GM10266 (cell line): ENCODE measurements around the gene PARN.
"Not testable (repeated sequence)": the region's sequence is repeated elsewhere in the genome, so short reads cannot be mapped to it uniquely, and the experiment has no call there.

Experiments used
- DNase-seq: peaks from one replicate; pipeline ENCODE4 v3.0.0; 2012; ENCODE audit errors: extremely low spot score
- TF ChIP-seq, protein P1 (sequence below): IDR thresholded peaks from 2 replicates; pipeline ENCODE4 v1.5.1; 2012; ENCODE audit warnings: mild to moderate bottlenecking, low read depth; ENCODE audit not compliant: control insufficient read depth, insufficient read depth; ENCODE audit errors: missing control alignments

Gene PARN

DNA sequence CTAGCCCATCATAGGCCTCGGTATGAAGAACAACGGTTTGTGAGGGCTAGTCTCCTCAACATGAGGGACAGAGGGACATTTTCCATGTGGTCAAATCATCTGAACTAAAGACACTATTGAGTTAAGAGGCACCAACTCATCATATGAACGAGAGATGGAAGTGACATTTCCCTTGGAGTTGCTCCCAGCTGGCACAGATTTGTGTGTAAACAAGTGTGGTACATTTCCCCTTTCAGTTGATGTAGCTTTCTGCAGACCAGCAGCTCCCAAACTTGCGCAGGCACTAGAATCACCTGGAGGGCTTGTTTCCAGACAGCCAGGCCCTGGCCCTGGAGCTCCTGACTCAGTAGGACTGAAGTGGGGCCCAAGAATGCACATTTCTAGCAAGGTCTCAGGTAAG, 205.5 kb downstream of the PARN start:
- TF ChIP-seq, protein P1, sequence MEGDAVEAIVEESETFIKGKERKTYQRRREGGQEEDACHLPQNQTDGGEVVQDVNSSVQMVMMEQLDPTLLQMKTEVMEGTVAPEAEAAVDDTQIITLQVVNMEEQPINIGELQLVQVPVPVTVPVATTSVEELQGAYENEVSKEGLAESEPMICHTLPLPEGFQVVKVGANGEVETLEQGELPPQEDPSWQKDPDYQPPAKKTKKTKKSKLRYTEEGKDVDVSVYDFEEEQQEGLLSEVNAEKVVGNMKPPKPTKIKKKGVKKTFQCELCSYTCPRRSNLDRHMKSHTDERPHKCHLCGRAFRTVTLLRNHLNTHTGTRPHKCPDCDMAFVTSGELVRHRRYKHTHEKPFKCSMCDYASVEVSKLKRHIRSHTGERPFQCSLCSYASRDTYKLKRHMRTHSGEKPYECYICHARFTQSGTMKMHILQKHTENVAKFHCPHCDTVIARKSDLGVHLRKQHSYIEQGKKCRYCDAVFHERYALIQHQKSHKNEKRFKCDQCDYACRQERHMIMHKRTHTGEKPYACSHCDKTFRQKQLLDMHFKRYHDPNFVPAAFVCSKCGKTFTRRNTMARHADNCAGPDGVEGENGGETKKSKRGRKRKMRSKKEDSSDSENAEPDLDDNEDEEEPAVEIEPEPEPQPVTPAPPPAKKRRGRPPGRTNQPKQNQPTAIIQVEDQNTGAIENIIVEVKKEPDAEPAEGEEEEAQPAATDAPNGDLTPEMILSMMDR = no peak
- no peak for DNase-seq

DNA sequence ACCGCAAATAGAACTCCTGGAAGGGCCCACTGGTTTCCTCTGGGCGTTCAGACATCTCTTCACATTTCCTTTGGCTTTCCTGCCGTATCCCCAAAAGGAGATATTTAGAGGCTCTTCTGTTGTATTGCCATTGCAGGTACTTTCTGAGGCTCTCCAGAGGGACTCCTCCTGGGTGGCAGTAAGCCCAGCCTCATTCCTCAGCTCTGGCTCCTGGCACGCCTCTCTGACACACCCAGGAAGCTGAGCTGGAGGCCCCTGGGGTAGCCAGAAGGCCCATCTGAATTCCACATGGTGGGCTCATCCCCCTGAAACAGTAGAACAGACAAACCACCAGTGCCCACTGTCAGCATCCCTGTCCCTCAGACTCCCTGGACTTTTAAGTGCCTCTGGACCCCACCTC, 206.7 kb downstream of the PARN start:
- no peak for DNase-seq
- TF ChIP-seq, protein P1 = no peak

DNA sequence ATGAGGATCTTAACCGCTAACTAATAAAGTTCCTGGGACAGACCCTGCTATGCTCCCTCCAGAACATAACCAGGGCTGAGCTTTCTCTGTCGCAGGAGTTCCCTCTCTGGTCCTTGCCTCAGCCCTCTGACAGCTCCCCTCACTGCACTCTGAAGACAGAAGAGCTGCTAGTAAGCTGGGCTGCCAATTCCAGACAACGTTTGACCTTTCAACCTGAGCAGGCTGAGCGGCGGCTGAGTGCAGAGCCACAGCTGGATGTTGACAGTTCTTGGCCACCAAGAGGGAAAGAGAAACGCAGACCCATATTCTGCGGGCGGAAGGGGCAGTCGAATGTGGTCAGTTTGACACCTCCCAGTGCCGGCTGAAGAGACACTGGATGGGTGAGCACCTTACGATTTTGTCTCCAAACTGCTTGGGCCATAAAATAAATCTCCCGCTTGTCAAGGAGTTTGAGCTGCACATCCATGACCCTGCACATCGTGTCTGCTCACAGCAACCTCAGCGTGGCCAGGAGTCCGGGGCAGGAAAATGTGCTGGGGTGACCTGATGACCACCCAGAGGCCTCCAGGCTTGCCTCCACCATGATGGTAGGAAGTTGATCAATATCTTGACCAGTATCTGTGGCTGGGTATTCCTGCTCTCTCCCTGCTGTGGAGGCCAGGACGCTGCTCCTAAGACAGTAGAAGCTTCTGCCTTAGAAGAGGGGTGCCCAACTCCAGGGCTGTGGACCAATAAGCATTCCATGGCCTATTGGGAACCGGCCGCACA, 209.2 kb downstream of the PARN start:
- DNase-seq = no peak
- TF ChIP-seq, protein P1 = no peak

DNA sequence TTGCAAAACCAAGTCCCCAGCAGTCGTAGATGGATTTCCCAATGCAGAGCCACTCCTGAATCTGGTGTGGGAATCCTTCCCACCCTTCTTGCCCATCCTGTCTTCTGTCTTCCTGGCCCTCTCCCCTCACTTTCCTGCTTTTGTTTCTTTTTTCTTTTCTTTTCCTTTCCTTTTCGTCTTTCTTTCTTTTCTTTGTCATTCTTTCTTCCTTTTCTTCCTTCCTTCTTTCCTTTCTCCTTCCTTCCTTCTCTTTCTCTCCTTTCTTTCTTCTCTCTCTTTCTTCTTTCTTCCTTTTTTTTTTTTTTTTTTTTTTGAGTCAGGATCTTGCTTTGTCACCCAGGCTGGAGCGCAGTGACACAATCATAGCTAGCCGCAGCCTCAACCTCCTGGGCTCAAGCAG, 209.8 kb downstream of the PARN start:
- DNase-seq = not testable (repeated sequence)

DNA sequence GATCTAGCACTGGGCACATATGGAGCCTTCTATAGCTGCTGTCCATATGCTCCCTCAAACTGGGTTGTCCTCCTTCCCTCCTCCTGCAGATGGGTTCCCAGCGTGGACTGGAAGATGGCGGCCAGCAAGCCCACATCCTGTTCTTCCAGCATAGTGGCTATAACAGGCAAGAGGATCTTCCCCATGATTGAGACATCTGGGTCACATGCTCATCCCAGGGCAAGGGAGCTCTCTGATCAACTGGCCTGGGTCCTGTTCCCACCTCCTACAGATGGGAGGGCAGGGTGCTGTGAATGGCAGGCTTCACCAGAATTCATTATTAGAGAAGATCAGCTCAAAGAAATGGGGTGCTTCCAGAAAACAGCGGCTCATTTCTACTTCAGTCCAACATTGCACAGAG, 210.2 kb downstream of the PARN start:
- DNase-seq = no peak
- TF ChIP-seq, protein P1 = no peak

DNA sequence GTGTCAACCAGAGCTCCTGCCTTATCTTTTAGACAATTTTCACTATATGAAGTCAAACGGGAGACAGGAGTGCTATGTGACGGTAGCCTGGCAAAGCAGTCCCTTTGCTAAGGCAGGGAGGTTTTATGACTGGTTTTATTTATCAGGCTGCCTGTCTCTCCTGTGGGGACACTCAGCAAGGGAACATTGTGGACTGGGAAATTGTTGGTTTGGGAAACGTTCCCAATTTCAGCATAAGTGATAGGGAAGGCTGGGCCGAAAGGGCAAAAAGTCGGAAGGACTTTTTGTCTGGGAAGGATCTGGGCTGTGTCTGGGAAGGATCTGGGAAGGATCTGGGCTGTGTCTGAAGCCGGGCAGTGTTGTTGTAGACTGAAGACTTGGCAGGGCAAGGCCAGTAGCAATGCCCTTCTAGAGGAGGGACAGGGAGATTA, 211.2 kb downstream of the PARN start:
- TF ChIP-seq, protein P1 = no peak
- no peak for DNase-seq

DNA sequence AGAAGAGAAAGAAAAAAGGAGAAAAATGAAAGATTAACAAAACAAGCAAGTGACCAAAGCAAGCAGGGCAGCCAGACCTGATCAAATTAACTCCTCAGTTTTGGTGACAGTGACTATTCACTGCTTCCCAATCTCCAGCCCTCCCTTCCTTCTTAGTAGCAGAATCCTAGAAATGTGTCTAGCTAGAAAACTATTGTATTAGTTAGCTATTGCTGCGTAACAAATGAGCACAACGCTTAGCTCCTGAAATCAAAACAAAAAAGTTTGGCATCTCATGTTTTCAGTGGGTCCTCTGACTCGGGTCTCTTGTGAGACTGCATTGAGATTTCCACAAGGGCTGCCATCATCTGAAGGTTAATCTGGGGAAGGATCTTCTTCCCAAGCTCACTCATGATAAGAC, 213.9 kb downstream of the PARN start:
- no peak for DNase-seq
- TF ChIP-seq, protein P1 = no peak

DNA sequence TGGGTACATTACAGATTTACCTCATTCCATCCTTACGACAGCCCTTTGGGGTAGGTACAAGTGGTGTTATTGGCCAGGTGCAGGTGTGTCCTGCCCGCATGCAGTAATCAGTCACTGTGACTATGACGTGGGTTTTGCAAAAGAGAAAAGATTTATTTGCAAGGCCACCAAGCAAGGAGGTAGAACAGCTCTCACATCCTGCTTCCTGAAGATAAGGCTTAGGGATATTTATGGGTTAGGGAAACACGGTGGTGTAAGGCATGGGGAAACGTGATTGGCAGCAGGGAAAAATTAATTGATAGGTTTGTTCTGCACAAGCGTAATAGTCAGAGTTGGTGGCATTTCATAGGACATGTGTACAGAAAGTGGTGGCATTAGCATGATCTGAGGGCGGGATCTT, 214.8 kb downstream of the PARN start:
- TF ChIP-seq, protein P1 = no peak
- DNase-seq = no peak
